PC-9 (cell line): ENCODE results near the gene RAP2B. TPM values are rescaled to one million over a fixed set of nuclear protein-coding genes. Genes with fewer than 3 reads are reported as not detected.

Experiments used
- BruUV-seq: library from RNA; stranded (reverse); fragments of 400-500 nt; replicated peaks from 2 replicates; lab custom pipeline; 2021; lab: Mats Ljungman, UMichigan
- CTCF ChIA-PET: fragments of 300-600 bp; sonication (Branson Sonifier 250); formaldehyde crosslinking; loops from one replicate; lab custom pipeline; 2022; ENCODE audit warnings: antibody characterized with exemption; lab: Charles Lee
- POLR2A ChIA-PET: fragments of 300-600 bp; sonication (Branson Sonifier 250); formaldehyde crosslinking; loops from one replicate; lab custom pipeline; 2022; ENCODE audit warnings: antibody characterized with exemption; ENCODE audit not compliant: unreplicated experiment; lab: Charles Lee
- DNase-seq, 2 experiments: peaks; one replicate each; pipeline versions ENCODE4 v3.0.0 to v3.0.0-alpha.2; 2015 to 2022; ENCODE audit warnings: mixed read lengths in 1 of 2
- H2AFZ ChIP-seq: fragments of 200-600 bp; sonication (generic); 2 replicates; pipeline ENCODE4 v1.8.1; 2017; ENCODE audit warnings: antibody characterized with exemption
- H3F3A ChIP-seq: fragments of 200-600 bp; sonication (generic); 2 replicates; pipeline ENCODE4 v1.8.1; 2017; ENCODE audit warnings: antibody characterized with exemption, mild to moderate bottlenecking, low read depth; ENCODE audit not compliant: insufficient read depth
- H3K27ac ChIP-seq: fragments of 200-600 bp; sonication (generic); 2 replicates; pipeline ENCODE4 v1.6.1; 2016; ENCODE audit warnings: mixed run types
- H3K27me3 ChIP-seq: fragments of 200-600 bp; sonication (generic); 2 replicates; pipeline ENCODE4 v1.6.1; 2016; ENCODE audit warnings: low read depth, mixed run types; ENCODE audit not compliant: insufficient read depth
- H3K36me3 ChIP-seq: fragments of 200-600 bp; sonication (generic); 2 replicates; pipeline ENCODE4 v1.6.1; 2016; ENCODE audit warnings: low read depth, mixed run types
- H3K4me1 ChIP-seq: fragments of 200-600 bp; sonication (generic); replicated peaks from 2 replicates; pipeline ENCODE4 v1.6.1; 2016; ENCODE audit warnings: mixed run types; ENCODE audit not compliant: insufficient read depth
- H3K4me2 ChIP-seq: fragments of 200-600 bp; sonication (generic); 2 replicates; pipeline ENCODE4 v1.6.1; 2017; ENCODE audit warnings: mixed run types
- H3K4me3 ChIP-seq: fragments of 200-600 bp; sonication (generic); 2 replicates; pipeline ENCODE4 v1.6.1; 2016; ENCODE audit warnings: mixed run types
- H3K79me2 ChIP-seq: fragments of 200-600 bp; sonication (generic); 2 replicates; pipeline ENCODE4 v1.6.1; 2017; ENCODE audit warnings: low read depth, mixed run types
- H3K9me2 ChIP-seq: fragments of 200-600 bp; sonication (generic); 2 replicates; pipeline ENCODE4 v1.8.1; 2017; ENCODE audit warnings: mild to moderate bottlenecking; ENCODE audit not compliant: insufficient read depth
- H3K9me3 ChIP-seq: fragments of 200-600 bp; sonication (generic); 2 replicates; pipeline ENCODE4 v1.8.1; 2016; ENCODE audit warnings: low read depth; ENCODE audit not compliant: insufficient read depth
- H4K20me1 ChIP-seq: fragments of 200-600 bp; sonication (generic); 2 replicates; pipeline ENCODE4 v1.8.1; 2017; ENCODE audit not compliant: insufficient read depth
- CTCF ChIP-seq: fragments of 200-600 bp; sonication (generic); conservative IDR thresholded peaks from 2 replicates; pipeline ENCODE4 v1.6.1; 2017; ENCODE audit warnings: mixed run types, antibody characterized with exemption, mild to moderate bottlenecking, moderate library complexity
- EZH2 ChIP-seq: fragments of 200-600 bp; sonication (generic); IDR thresholded peaks from 2 replicates; pipeline ENCODE4 v1.8.0; 2017; ENCODE audit warnings: antibody characterized with exemption, low read depth
- intact Hi-C: fragments of 100-400 bp; cut with micrococcal nuclease; formaldehyde crosslinking; loops from one replicate; pipeline ENCODE4 v1.10.0; 2022; ENCODE audit not compliant: unreplicated experiment
- total RNA-seq: library from RNA; stranded (reverse); gene quantifications from 2 replicates; pipeline ENCODE4 v1.2.3, GENCODE V29; 2021

Gene RAP2B
- total RNA-seq, 1 experiment from 2014 or later: 31.1 TPM

- TF ChIP-seq EZH2: no peak
- TF ChIP-seq CTCF: no peak
- no peaks in the 10 kb centered on the region for H4K20me1 ChIP-seq
- CTCF ChIA-PET: no interaction called here
- H3K27ac ChIP-seq: peak overlapping the region; percentile 90
- H3F3A ChIP-seq: peaks cover 22% of the 10 kb centered on the region
- H3K9me3 ChIP-seq: no peaks in the 10 kb centered on the region
- H3K9me2 ChIP-seq: no peaks in the 10 kb centered on the region
- peak overlapping the region; percentile 46 for H3K4me2 ChIP-seq
- H3K36me3 ChIP-seq: no peaks in the 10 kb centered on the region
- no TSS peak for BruUV-seq
- peaks cover 21% of the 10 kb centered on the region for H3K4me1 ChIP-seq
- H3K27me3 ChIP-seq: no peaks in the 10 kb centered on the region
- H3K79me2 ChIP-seq: no peaks in the 10 kb centered on the region
- DNase-seq: no peak
- H3K4me3 ChIP-seq: no peak overlapping the region
- no peak overlapping the region for H2AFZ ChIP-seq
- intact Hi-C loops: loop anchor here (2.0 kb wide), 2 partner anchors 57 to 77 kb away; no protein-coding TSS in a partner anchor
- POLR2A ChIA-PET: interaction anchor here (0.6 to 1.3 kb wide), 2 partner anchors 31 to 35 kb away, joined by 5 to 8 read pairs; no protein-coding TSS in a partner anchor
Observed at GRCh38 chr3:153129866-153130265, 32.2 kb upstream of the RAP2B start.

- Histone ChIP-seq H4K20me1 (no peaks in the 10 kb centered on the region), H3K27me3 (no peaks in the 10 kb centered on the region), H3K9me2 (no peaks in the 10 kb centered on the region), H2AFZ (no peak overlapping the region; the same call in 1 of the 2 replicates), H3K79me2 (no peaks in the 10 kb centered on the region), H3K4me2 (peak overlapping the region; percentile 46), H3K36me3 (no peaks in the 10 kb centered on the region), H3F3A (peaks cover 22% of the 10 kb centered on the region), H3K4me3 (no peak overlapping the region), H3K4me1 (peaks cover 21% of the 10 kb centered on the region), H3K27ac (peak overlapping the region; percentile 90), H3K9me3 (no peaks in the 10 kb centered on the region)
- ChIA-PET CTCF (no interaction called here), POLR2A (interaction anchor here (0.6 to 1.3 kb wide), 2 partner anchors 29 to 30 kb away, joined by 5 to 7 read pairs; no protein-coding TSS in a partner anchor)
- no peak for TF ChIP-seq CTCF
- TF ChIP-seq EZH2: no peak
- intact Hi-C loops: loop anchor here (2.0 kb wide), 2 partner anchors 58 to 78 kb away; no protein-coding TSS in a partner anchor
- TSS peak; percentile 99 for BruUV-seq
- peak in 1 of 2 experiments; percentile 93 for DNase-seq
Observed at GRCh38 chr3:153130312-153130977, 31.6 kb upstream of the RAP2B start.

DNA sequence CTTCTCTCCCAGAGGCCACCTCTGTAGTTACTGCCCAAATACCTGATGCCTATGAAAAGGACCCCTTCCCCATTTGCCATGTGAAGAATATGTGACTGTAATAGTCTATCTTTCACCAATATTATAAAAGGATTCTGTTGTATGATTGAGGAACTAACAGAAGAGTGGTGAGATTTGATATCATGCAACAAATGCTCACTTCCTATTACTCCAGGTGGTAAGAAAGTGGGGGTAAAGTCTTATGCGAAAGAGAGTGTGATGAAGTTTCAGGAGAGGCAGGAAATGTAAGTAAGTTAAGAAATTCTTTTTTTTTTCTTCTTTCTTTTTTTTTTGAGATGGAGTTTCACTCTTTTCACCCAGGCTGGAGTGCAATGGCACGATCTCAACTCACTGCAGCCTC, 24.4 kb upstream of the RAP2B start:
- Histone ChIP-seq H3K9me3 (no peaks in the 10 kb centered on the region), H3K27me3 (no peaks in the 10 kb centered on the region), H3K4me1 (peaks cover 43% of the 10 kb centered on the region), H3K9me2 (no peaks in the 10 kb centered on the region), H3K4me3 (no peak overlapping the region), H2AFZ (0 out of 2 replicates have a peak overlapping the region, but pooled peaks have one; percentile 29), H3K4me2 (no peak overlapping the region), H3K36me3 (no peaks in the 10 kb centered on the region), H3K79me2 (no peaks in the 10 kb centered on the region), H4K20me1 (no peaks in the 10 kb centered on the region), H3F3A (peaks cover 35% of the 10 kb centered on the region), H3K27ac (peak overlapping the region; percentile 98)
- POLR2A ChIA-PET: no interaction called here
- BruUV-seq: no TSS peak
- DNase-seq: no peak
- intact Hi-C loops: loop anchor here (1.0 to 2.0 kb wide), 5 partner anchors 22 to 94 kb away; no protein-coding TSS in a partner anchor
- CTCF ChIA-PET: no interaction called here
- no peak for TF ChIP-seq CTCF
- no peak for TF ChIP-seq EZH2
